ENCODE data around the gene SCD5.

DNA sequence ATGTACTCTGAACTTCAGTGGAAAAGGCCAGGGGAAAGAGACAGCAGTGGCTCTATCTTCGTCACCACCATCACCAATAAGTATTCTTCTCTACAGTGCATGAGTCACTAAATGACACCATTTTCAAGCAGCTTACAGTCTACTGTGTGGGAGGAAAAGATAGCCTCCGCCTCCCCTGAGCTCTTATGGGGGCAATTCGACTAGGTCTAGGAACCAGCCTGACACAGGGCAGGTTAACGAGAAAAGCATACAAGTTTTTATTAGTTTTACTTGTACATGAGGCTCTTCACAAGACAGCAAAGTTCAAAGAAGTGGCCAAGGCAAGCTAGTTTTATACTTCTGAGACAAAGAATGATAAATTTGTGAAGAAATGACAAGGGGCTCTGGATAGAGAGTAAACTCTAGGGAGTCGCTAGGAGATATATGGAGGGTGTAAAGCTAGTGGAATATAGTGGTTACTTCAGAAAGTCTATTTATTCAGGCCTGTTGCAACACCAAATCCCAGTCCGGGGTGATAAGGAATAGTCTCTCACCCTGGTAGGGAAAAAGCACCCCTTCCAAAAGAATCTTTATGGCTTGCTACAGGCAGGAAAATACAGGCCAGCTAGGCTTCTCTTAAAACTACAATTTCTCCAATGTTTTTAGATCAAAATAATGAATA, 49.7 kb downstream of the SCD5 start:
- no peak for TF ChIP-seq EZH2 (IDR thresholded peaks at IDR 0.05; ENCODE audit: borderline replicate concordance, insufficient read depth, low read depth, low read length, poor library complexity, severe bottlenecking)
- TF ChIP-seq, protein P1, sequence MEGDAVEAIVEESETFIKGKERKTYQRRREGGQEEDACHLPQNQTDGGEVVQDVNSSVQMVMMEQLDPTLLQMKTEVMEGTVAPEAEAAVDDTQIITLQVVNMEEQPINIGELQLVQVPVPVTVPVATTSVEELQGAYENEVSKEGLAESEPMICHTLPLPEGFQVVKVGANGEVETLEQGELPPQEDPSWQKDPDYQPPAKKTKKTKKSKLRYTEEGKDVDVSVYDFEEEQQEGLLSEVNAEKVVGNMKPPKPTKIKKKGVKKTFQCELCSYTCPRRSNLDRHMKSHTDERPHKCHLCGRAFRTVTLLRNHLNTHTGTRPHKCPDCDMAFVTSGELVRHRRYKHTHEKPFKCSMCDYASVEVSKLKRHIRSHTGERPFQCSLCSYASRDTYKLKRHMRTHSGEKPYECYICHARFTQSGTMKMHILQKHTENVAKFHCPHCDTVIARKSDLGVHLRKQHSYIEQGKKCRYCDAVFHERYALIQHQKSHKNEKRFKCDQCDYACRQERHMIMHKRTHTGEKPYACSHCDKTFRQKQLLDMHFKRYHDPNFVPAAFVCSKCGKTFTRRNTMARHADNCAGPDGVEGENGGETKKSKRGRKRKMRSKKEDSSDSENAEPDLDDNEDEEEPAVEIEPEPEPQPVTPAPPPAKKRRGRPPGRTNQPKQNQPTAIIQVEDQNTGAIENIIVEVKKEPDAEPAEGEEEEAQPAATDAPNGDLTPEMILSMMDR (IDR thresholded peaks at IDR 0.05): no peak

All from B cell (primary cell).